Measurements from ENCODE around the gene ABCA3.
"Not testable (repeated sequence)": the region's sequence is repeated elsewhere in the genome, so short reads cannot be mapped to it uniquely, and the experiment has no call there.

Gene ABCA3

DNA sequence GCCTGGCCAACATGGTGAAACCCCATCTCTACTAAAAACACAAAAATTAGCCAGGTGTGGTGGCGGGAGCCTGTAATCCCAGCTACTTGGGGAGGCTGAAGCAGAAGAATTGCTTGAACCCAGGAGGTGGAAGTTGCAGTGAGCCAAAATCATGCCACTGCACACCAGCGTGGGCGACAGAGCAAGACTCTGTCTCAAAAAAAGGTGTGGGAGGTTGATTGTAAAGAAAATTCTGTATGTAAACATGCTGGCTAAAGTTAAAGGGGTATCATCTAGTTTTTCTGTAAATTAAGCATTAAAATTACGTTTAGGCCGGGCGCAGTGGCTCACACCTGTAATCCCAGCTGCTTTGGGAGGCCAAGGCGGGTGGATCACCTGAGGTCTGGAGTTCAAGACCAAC is 82.0 kb downstream of the ABCA3 start:
- H2BK120ac ChIP-seq (ENCODE audit: low read depth, low read length); H3K4me2 ChIP-seq (ENCODE audit: low read length); H3K27ac ChIP-seq (ENCODE audit: low read depth, low read length); H3K56ac ChIP-seq (ENCODE audit: low read length); H3K4me1 ChIP-seq (ENCODE audit: control insufficient read depth, low read depth, low read length); H2AK5ac ChIP-seq (ENCODE audit: low read length); H3K18ac ChIP-seq (ENCODE audit: low read length); H2BK15ac ChIP-seq (replicated peaks; ENCODE audit: low read depth); H3K4ac ChIP-seq (ENCODE audit: low read depth, low read length); H3K23ac ChIP-seq (ENCODE audit: low read length); H3K9ac ChIP-seq (ENCODE audit: low read length); H3K4me3 ChIP-seq (ENCODE audit: low read length); H3K27me3 ChIP-seq (ENCODE audit: insufficient read depth, low read length, poor library complexity); DNase-seq; H2BK5ac ChIP-seq (ENCODE audit: low read length); H4K8ac ChIP-seq (ENCODE audit: low read depth, low read length); H4K5ac ChIP-seq (ENCODE audit: low read length): not testable (repeated sequence)
- Histone ChIP-seq H3K79me1 (ENCODE audit: low read length) (peaks cover 22% of the 10 kb centered on the region), H3K79me2 (ENCODE audit: control insufficient read depth, insufficient read depth, low read length) (peaks cover 22% of the 10 kb centered on the region), H3K36me3 (ENCODE audit: control insufficient read depth, insufficient read depth, low read length) (peaks cover 28% of the 10 kb centered on the region)
- WGBS (ENCODE audit: extremely low coverage, insufficient coverage, low lambda C conversion rate) = no CpG with 5 or more reads among the region's 7 CpGs

DNA sequence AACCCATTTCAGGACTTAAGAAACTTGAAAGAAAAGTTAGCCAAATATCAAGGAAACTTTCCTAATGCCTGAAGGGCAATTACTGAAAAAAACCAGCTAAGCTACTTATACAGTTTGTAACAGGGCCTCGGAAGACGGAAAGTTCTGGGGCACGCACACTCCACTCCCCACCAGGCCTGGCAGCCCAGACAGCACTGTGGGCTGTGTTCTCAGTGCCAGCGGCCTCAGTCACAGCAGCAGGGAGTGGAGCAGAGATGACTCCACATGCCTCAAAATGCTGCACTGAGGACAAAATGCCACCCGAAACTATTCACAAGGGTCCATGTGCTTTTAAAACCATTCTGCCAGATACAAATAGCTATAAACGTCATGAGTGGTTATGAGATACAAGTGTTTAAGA is 82.8 kb downstream of the ABCA3 start:
- peaks cover 19% of the 10 kb centered on the region for H3K79me1 ChIP-seq (ENCODE audit: low read length)
- H2AK5ac ChIP-seq (ENCODE audit: low read length) = no peak overlapping the region
- H3K36me3 ChIP-seq (ENCODE audit: control insufficient read depth, insufficient read depth, low read length) = peaks cover 32% of the 10 kb centered on the region
- no peaks in the 10 kb centered on the region for H3K27me3 ChIP-seq (ENCODE audit: insufficient read depth, low read length, poor library complexity)
- no peaks in the 10 kb centered on the region for H3K4me1 ChIP-seq (ENCODE audit: control insufficient read depth, low read depth, low read length)
- H2BK15ac ChIP-seq (replicated peaks; ENCODE audit: low read depth) = no peak overlapping the region
- H4K8ac ChIP-seq (ENCODE audit: low read depth, low read length) = no peak overlapping the region
- no peak overlapping the region for H2BK120ac ChIP-seq (ENCODE audit: low read depth, low read length)
- WGBS (ENCODE audit: extremely low coverage, insufficient coverage, low lambda C conversion rate) = no CpG with 5 or more reads among the region's 6 CpGs
- no peak overlapping the region for H3K4ac ChIP-seq (ENCODE audit: low read depth, low read length)
- no peak for DNase-seq
- no peak overlapping the region for H3K4me3 ChIP-seq (ENCODE audit: low read length)
- no peak overlapping the region for H2BK5ac ChIP-seq (ENCODE audit: low read length)
- H3K27ac ChIP-seq (ENCODE audit: low read depth, low read length) = no peak overlapping the region
- H4K5ac ChIP-seq (ENCODE audit: low read length) = no peak overlapping the region
- H3K9ac ChIP-seq (ENCODE audit: low read length) = no peak overlapping the region
- peaks cover 15% of the 10 kb centered on the region for H3K79me2 ChIP-seq (ENCODE audit: control insufficient read depth, insufficient read depth, low read length)
- no peak overlapping the region for H3K56ac ChIP-seq (ENCODE audit: low read length)
- no peak overlapping the region for H3K18ac ChIP-seq (ENCODE audit: low read length)
- no peak overlapping the region for H3K4me2 ChIP-seq (ENCODE audit: low read length)
- H3K23ac ChIP-seq (ENCODE audit: low read length) = no peak overlapping the region

DNA sequence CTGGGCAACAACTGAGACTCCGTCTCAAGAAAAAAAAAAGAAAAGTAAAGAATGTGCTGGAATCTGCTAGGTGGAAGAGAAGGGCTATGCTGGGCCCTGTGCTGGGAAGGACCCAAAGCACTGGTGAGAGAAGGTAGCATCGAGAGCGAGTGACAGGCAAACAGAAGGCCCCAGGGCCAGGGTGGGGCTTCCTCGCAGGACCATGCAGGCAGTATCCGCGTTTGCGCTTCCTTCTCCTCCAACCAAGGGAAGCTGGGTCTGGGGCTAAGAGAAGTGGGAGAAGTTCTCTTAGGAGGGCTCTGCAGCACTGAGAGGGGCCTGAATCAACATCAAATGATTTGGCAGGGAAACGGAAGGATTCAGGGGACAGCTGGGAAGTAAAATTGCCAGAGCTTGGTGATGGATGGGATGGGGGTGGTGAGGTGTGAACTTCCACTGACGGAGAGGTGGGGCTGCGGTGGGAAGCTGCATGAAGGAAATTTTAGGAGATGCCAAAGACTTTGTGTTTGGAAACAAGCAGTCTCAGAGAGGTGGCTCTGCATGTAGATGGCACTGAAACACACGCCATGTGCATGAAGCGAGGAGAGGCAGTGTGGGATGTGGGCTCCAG is 83.9 kb downstream of the ABCA3 start:
- WGBS (ENCODE audit: extremely low coverage, insufficient coverage, low lambda C conversion rate) = no CpG with 5 or more reads among the region's 12 CpGs
- Histone ChIP-seq H3K9ac (ENCODE audit: low read length) (no peak overlapping the region), H2AK5ac (ENCODE audit: low read length) (no peak overlapping the region), H3K23ac (ENCODE audit: low read length) (no peak overlapping the region), H3K4me1 (ENCODE audit: control insufficient read depth, low read depth, low read length) (no peaks in the 10 kb centered on the region), H3K27me3 (ENCODE audit: insufficient read depth, low read length, poor library complexity) (no peaks in the 10 kb centered on the region), H3K79me1 (ENCODE audit: low read length) (peaks cover 11% of the 10 kb centered on the region), H3K18ac (ENCODE audit: low read length) (no peak overlapping the region), H4K8ac (ENCODE audit: low read depth, low read length) (no peak overlapping the region), H3K27ac (ENCODE audit: low read depth, low read length) (no peak overlapping the region), H3K4ac (ENCODE audit: low read depth, low read length) (no peak overlapping the region), H2BK15ac (replicated peaks; ENCODE audit: low read depth) (no peak overlapping the region), H3K4me3 (ENCODE audit: low read length) (no peak overlapping the region), H2BK5ac (ENCODE audit: low read length) (no peak overlapping the region), H4K5ac (ENCODE audit: low read length) (no peak overlapping the region), H2BK120ac (ENCODE audit: low read depth, low read length) (no peak overlapping the region), H3K36me3 (ENCODE audit: control insufficient read depth, insufficient read depth, low read length) (peaks cover 24% of the 10 kb centered on the region), H3K79me2 (ENCODE audit: control insufficient read depth, insufficient read depth, low read length) (peaks cover 6% of the 10 kb centered on the region), H3K4me2 (ENCODE audit: low read length) (no peak overlapping the region), H3K56ac (ENCODE audit: low read length) (no peak overlapping the region)
- no peak for DNase-seq

DNA sequence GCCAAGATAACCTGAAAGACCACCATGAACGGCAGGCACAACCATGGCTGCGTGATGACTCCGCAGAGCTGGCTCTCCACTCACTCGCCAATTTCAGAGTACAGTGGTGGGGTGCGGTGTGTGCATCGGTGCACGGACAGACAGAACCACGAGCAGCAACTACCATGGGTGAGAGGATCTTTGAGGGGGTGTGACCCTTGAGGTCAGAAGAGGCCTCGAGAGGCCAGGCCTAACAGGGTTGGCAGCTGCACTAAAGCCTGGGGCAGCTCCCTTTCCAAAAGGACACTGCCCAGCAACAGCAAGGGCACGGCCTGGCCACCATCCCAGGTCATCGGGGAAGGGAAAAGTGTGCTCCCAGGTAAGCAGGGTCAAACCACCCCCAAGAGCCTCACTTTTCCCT is 87.2 kb downstream of the ABCA3 start:
- H3K79me1 ChIP-seq (ENCODE audit: low read length) = peaks cover 12% of the 10 kb centered on the region
- DNase-seq = no peak
- no peak overlapping the region for H3K9ac ChIP-seq (ENCODE audit: low read length)
- H2BK120ac ChIP-seq (ENCODE audit: low read depth, low read length) = no peak overlapping the region
- no peaks in the 10 kb centered on the region for H3K27me3 ChIP-seq (ENCODE audit: insufficient read depth, low read length, poor library complexity)
- H3K4me2 ChIP-seq (ENCODE audit: low read length) = no peak overlapping the region
- H3K4me1 ChIP-seq (ENCODE audit: control insufficient read depth, low read depth, low read length) = no peaks in the 10 kb centered on the region
- no peak overlapping the region for H4K8ac ChIP-seq (ENCODE audit: low read depth, low read length)
- no peak overlapping the region for H4K5ac ChIP-seq (ENCODE audit: low read length)
- no peak overlapping the region for H3K23ac ChIP-seq (ENCODE audit: low read length)
- peaks cover 19% of the 10 kb centered on the region for H3K36me3 ChIP-seq (ENCODE audit: control insufficient read depth, insufficient read depth, low read length)
- H3K79me2 ChIP-seq (ENCODE audit: control insufficient read depth, insufficient read depth, low read length) = peaks cover 11% of the 10 kb centered on the region
- H3K27ac ChIP-seq (ENCODE audit: low read depth, low read length) = no peak overlapping the region
- no peak overlapping the region for H2BK5ac ChIP-seq (ENCODE audit: low read length)
- H3K4ac ChIP-seq (ENCODE audit: low read depth, low read length) = no peak overlapping the region
- H3K4me3 ChIP-seq (ENCODE audit: low read length) = no peak overlapping the region
- WGBS (ENCODE audit: extremely low coverage, insufficient coverage, low lambda C conversion rate) = no CpG with 5 or more reads among the region's 11 CpGs
- no peak overlapping the region for H2AK5ac ChIP-seq (ENCODE audit: low read length)
- H3K18ac ChIP-seq (ENCODE audit: low read length) = no peak overlapping the region
- H3K56ac ChIP-seq (ENCODE audit: low read length) = no peak overlapping the region
- H2BK15ac ChIP-seq (replicated peaks; ENCODE audit: low read depth) = no peak overlapping the region

DNA sequence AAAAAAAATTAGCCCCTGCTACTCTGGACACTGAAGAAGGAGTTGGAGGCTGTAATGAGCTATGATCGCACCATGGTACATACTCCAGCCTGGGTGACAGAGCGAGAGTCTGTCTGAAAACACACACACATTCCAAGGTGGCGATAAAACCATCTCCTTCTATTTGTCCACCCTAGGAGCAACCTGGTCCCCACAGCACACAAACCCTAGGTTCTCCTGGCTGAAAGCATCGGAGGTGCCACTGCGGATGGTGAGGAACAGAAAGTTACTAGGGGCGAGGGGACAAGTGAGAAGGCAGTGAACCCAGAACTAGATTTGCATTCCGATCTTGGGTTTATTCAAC is 87.8 kb downstream of the ABCA3 start:
- WGBS (ENCODE audit: extremely low coverage, insufficient coverage, low lambda C conversion rate) = no CpG with 5 or more reads among the region's 7 CpGs
- H3K27ac ChIP-seq (ENCODE audit: low read depth, low read length) = no peak overlapping the region

More for the DNA sequence above, 87.8 kb downstream of the ABCA3 start:
- no peak overlapping the region for H4K5ac ChIP-seq (ENCODE audit: low read length)
- peaks cover 19% of the 10 kb centered on the region for H3K36me3 ChIP-seq (ENCODE audit: control insufficient read depth, insufficient read depth, low read length)
- H3K79me2 ChIP-seq (ENCODE audit: control insufficient read depth, insufficient read depth, low read length) = peaks cover 10% of the 10 kb centered on the region
- no peak overlapping the region for H4K8ac ChIP-seq (ENCODE audit: low read depth, low read length)
- H3K23ac ChIP-seq (ENCODE audit: low read length) = no peak overlapping the region
- H2BK15ac ChIP-seq (replicated peaks; ENCODE audit: low read depth) = no peak overlapping the region
- H2AK5ac ChIP-seq (ENCODE audit: low read length) = no peak overlapping the region
- H3K4me3 ChIP-seq (ENCODE audit: low read length) = no peak overlapping the region
- no peak overlapping the region for H3K18ac ChIP-seq (ENCODE audit: low read length)
- H3K4me2 ChIP-seq (ENCODE audit: low read length) = no peak overlapping the region
- DNase-seq = peak; percentile 15
- H3K79me1 ChIP-seq (ENCODE audit: low read length) = peaks cover 12% of the 10 kb centered on the region
- H3K56ac ChIP-seq (ENCODE audit: low read length) = peak overlapping the region; percentile 22
- H3K4me1 ChIP-seq (ENCODE audit: control insufficient read depth, low read depth, low read length) = no peaks in the 10 kb centered on the region
- H2BK5ac ChIP-seq (ENCODE audit: low read length) = no peak overlapping the region
- no peak overlapping the region for H3K4ac ChIP-seq (ENCODE audit: low read depth, low read length)
- no peak overlapping the region for H2BK120ac ChIP-seq (ENCODE audit: low read depth, low read length)
- H3K27me3 ChIP-seq (ENCODE audit: insufficient read depth, low read length, poor library complexity) = no peaks in the 10 kb centered on the region
- no peak overlapping the region for H3K9ac ChIP-seq (ENCODE audit: low read length)

Measured in mesendoderm (in vitro differentiated cells).